Lung (tissue), 12 donors: ENCODE results near the gene SHMT2. TPM values are rescaled to one million over a fixed set of nuclear protein-coding genes. Genes with fewer than 3 reads are reported as not detected.

Source experiments
- ATAC-seq: fragments of 200-7000 bp; cut with Tn5 transposase; one replicate; pipeline ENCODE4 v1.9.1; 2020; ENCODE audit warnings: moderate number of reproducible peaks; ENCODE audit not compliant: insufficient read depth, low FRiP score
- DNase-seq, 3 donors: peaks; one replicate each; pipeline ENCODE4 v3.0.0-alpha.2; 2013 to 2017
- H3K27ac ChIP-seq, 2 donors: one replicate each; pipeline ENCODE4 v1.5.1; 2013; ENCODE audit warnings: mild to moderate bottlenecking in 2 of 2, moderate library complexity in 2 of 2, control low read depth in 1 of 2, inconsistent platforms in 1 of 2, low read depth in 1 of 2, low read length in 1 of 2
- H3K27me3 ChIP-seq, 3 donors: one replicate each; pipeline ENCODE4 v1.5.1; 2013; ENCODE audit warnings: low read length in 2 of 3; ENCODE audit not compliant: control insufficient read depth in 3 of 3, insufficient read depth in 3 of 3
- H3K36me3 ChIP-seq, 4 donors: one replicate each; pipeline ENCODE4 v1.5.1; 2013; ENCODE audit warnings: low read length in 4 of 4, mild to moderate bottlenecking in 1 of 4, moderate library complexity in 1 of 4; ENCODE audit not compliant: control insufficient read depth in 4 of 4, insufficient read depth in 4 of 4
- H3K4me1 ChIP-seq, 5 donors: one replicate each; pipeline ENCODE4 v1.5.1; 2013; ENCODE audit warnings: low read length in 5 of 5, mild to moderate bottlenecking in 2 of 5, moderate library complexity in 1 of 5; ENCODE audit not compliant: control insufficient read depth in 5 of 5, insufficient read depth in 5 of 5
- H3K4me3 ChIP-seq: one replicate; pipeline ENCODE4 v1.5.1; 2013; ENCODE audit warnings: mild to moderate bottlenecking, control low read depth, moderate library complexity
- H3K9ac ChIP-seq, 2 donors: one replicate each; pipeline ENCODE4 v1.5.1; 2013; ENCODE audit warnings: low read length in 2 of 2, control low read depth in 1 of 2; ENCODE audit not compliant: insufficient read depth in 1 of 2
- H3K9me3 ChIP-seq, 4 donors: one replicate each; pipeline ENCODE4 v1.5.1; 2013; ENCODE audit warnings: low read length in 3 of 4, mild to moderate bottlenecking in 1 of 4, moderate library complexity in 1 of 4; ENCODE audit not compliant: control insufficient read depth in 4 of 4, insufficient read depth in 3 of 4
- WGBS, 2 donors: extraction: QIAGEN DNeasy Blood & Tissue Kit; methylation state at CpG; one replicate each; pipeline ENCODE4 v1.1.7; 2013; 5-methylcytosine and 5-hydroxymethylcytosine counted together
- polyA plus RNA-seq, 2 donors: library from polyadenylated mRNA; stranded (reverse); fragments of 200-250 nt; gene quantifications; one replicate each; pipeline ENCODE4 v1.2.1, GENCODE V29; 2013
- total RNA-seq, 2 donors: library from RNA; depleted of rRNA in 1 of 2; stranded (reverse); fragments of >200 nt in 1 of 2; gene quantifications; one replicate each; pipeline ENCODE4 v1.2.1, GENCODE V29; 2014 to 2021
- TF ChIP-seq, protein P1 (sequence below): IDR thresholded peaks from 2 replicates; pipeline ENCODE4 v1.5.1; 2012; ENCODE audit warnings: mild to moderate bottlenecking; ENCODE audit errors: control extremely low read depth, extremely low read depth
- donor health status: control.
- donor health status: control.
- donor health status: Bipolar disorder and iron deficiency.
- donor health status: healthy.
- donor health status: DM: yes; HTN: yes; CAD: no.

SHMT2 gene
- total and polyA plus RNA-seq, 4 donors = 46.1 to 113 (median 76.8) TPM

DNA sequence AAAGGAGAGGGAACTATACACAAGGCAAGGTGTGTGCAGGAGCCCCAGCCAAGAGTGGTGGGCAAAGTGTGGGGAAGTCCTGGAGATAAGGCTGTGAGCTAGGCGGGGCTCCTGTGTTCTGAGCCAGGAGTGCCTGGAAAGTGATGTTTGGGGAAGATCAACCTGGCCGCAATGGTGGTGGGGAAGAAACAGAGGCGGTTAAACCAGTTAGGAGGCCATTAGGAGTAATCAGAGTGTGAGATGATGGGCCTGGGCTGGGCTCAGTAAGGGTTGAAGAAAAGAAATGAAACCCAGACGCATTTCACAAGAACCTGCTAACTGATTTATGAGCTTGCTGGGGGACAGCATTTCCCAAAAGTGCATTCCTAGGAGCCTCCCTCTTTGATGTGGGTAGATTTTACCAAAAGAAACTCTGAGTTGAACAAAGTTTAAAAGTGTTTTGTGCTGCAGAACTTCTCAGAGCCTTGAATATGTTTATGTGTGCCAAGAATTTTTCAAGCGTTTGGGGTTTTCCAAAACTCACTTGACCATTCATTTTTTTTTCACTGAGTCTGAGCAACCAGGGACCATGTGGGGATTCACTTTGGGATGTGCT lies 47.9 kb upstream of the SHMT2 start:
- DNase-seq = peak in 1 of 3 donors; percentile 42
- no peaks in the 10 kb centered on the region for H3K27me3 ChIP-seq
- H3K9me3 ChIP-seq = no peaks in the 10 kb centered on the region
- ATAC-seq = no peak
- no peak overlapping the region for H3K27ac ChIP-seq
- H3K4me1 ChIP-seq = peaks cover 0 to 5% (median 0%) of the 10 kb centered on the region in 5 donors
- no peak overlapping the region for H3K9ac ChIP-seq
- peaks cover 0 to 60% (median 58%) of the 10 kb centered on the region in 4 donors for H3K36me3 ChIP-seq
- WGBS, 2 donors = 62 to 79% methylated on average over 5 of the region's 5 CpGs
- TF ChIP-seq, protein P1, sequence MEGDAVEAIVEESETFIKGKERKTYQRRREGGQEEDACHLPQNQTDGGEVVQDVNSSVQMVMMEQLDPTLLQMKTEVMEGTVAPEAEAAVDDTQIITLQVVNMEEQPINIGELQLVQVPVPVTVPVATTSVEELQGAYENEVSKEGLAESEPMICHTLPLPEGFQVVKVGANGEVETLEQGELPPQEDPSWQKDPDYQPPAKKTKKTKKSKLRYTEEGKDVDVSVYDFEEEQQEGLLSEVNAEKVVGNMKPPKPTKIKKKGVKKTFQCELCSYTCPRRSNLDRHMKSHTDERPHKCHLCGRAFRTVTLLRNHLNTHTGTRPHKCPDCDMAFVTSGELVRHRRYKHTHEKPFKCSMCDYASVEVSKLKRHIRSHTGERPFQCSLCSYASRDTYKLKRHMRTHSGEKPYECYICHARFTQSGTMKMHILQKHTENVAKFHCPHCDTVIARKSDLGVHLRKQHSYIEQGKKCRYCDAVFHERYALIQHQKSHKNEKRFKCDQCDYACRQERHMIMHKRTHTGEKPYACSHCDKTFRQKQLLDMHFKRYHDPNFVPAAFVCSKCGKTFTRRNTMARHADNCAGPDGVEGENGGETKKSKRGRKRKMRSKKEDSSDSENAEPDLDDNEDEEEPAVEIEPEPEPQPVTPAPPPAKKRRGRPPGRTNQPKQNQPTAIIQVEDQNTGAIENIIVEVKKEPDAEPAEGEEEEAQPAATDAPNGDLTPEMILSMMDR = no peak
- H3K4me3 ChIP-seq = no peak overlapping the region

DNA sequence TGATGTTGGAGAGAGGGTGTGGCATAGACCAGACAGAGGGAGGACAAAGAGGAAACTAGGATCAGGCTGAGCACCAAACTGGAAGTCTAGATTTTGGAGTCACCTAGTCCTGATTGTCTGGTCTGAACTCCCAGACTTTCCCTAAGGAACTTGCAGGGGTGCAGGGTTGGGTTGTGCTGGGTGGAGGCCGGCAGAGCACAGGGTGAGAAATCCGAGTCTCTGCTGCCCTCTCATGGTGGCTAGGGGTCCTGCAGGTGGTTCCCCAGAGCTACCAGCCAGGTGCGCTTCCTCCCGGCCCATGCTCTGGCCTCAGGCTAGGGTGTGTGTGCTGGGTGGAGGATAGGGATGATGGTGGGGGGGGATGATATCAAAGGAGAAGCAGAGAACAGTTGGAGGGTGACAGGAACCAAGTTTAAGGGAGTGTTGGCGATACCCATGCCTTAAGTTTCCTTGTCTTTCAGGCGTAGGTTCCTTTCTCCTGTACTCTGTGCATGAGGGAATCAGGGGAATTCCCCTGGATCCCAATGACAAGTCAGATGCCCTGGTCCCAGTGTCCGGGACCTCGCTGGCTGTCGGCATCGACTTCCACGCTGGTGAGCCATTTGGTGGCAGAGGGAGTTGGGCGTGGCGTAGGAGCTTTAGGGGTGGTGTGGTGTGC lies 46.5 kb upstream of the SHMT2 start:
- peaks cover 0 to 5% (median 0%) of the 10 kb centered on the region in 5 donors for H3K4me1 ChIP-seq
- 60 to 65% methylated on average over 13 of the region's 13 CpGs for WGBS, 2 donors
- H3K27ac ChIP-seq = no peak overlapping the region
- H3K4me3 ChIP-seq = no peak overlapping the region
- TF ChIP-seq, protein P1 = peak; percentile 80
- ATAC-seq = peak; percentile 85
- peak; percentile 75 to 80 (median 77) for DNase-seq
- no peaks in the 10 kb centered on the region for H3K27me3 ChIP-seq
- H3K9ac ChIP-seq = no peak overlapping the region
- H3K9me3 ChIP-seq = no peaks in the 10 kb centered on the region
- H3K36me3 ChIP-seq = peaks cover 0 to 67% (median 59%) of the 10 kb centered on the region in 4 donors

DNA sequence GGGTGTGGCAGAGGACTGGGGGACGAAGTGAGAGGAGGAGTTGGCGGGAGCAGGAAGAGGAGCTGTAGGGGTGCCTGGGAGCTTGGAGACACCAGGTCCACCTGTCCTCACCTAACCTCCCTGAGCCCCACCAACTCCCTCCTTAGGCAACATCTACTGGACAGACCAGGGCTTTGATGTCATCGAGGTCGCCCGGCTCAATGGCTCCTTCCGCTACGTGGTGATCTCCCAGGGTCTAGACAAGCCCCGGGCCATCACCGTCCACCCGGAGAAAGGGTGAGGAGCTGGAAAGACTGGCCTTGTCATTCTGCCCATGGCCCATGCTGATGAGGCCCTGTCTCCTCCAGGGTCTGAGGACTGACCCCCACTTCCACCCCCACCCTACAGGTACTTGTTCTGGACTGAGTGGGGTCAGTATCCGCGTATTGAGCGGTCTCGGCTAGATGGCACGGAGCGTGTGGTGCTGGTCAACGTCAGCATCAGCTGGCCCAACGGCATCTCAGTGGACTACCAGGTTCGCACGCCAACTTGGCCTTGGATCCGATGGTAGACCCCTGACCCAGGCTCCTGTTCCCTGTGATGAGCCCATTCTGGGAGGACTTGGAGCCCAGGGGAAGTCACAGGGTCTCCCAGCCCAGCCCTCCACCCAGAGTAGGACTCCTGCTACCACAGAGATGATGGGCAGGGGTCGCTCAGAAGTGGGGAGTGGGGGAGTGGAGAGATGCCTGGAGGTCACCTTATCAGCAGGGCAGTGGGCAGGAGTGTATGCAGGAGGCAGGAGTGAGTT lies 45.4 kb upstream of the SHMT2 start:
- no peak for ATAC-seq

More for the DNA sequence above, 45.4 kb upstream of the SHMT2 start:
- TF ChIP-seq, protein P1 = no peak
- H3K27me3 ChIP-seq = no peaks in the 10 kb centered on the region
- H3K27ac ChIP-seq = no peak overlapping the region
- H3K36me3 ChIP-seq = peaks cover 0 to 69% (median 61%) of the 10 kb centered on the region in 4 donors
- peaks cover 0 to 5% (median 0%) of the 10 kb centered on the region in 5 donors for H3K4me1 ChIP-seq
- H3K4me3 ChIP-seq = no peak overlapping the region
- DNase-seq = no peak
- 95 to 96% methylated on average over 22 of the region's 22 CpGs for WGBS, 2 donors
- no peaks in the 10 kb centered on the region for H3K9me3 ChIP-seq
- no peak overlapping the region for H3K9ac ChIP-seq
